ENCODE results near the gene MAGI2.

The MAGI2 gene

DNA sequence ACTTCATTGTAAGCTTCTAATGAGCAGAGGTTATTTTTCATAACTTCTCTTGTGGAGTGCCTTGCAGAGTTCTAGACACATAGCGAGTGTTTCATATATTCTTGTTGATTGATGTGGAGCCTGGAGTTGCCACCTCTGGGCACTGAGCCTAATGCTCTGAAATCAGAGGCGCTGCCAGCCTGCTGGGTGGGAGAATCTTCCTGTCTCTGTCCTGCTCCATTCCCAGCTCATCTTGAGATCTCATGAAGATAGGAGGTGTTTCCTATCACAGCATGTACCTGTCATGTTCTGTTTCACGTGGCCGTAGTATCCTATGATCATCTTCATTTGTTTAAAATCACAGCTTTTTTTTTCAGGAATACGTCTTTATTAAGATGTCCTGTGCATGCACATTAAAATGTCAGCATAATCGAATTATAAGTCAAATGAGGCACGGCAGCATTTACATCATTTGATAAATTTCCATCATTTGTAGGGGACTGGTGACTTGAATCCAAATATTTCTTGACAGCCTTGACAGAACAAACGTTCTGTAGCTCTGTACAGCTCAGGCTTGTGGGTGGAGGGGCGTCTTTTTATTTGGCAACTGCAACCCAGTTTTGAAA, 1261.9 kb downstream of the MAGI2 start:
- DNase-seq, result no peak

DNA sequence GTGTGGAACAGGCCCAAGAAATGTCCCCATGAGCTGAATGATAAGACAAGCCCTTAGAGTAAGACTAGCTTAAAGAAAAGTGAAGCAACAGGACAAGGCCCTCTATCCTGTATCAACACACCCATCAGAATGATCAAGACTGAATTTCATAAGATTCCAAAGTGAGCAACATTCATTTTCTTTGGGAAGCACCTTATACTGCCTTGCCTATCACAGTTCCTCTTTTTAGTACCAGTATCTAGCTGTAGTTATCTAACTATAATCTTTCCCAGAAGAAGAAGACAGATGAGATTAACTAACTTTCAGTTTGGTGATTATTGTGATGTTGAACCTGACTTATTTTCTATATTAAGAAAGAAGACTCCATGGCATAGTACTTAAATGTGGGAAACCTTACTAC, 1263.7 kb downstream of the MAGI2 start:
- no peak for DNase-seq

DNA sequence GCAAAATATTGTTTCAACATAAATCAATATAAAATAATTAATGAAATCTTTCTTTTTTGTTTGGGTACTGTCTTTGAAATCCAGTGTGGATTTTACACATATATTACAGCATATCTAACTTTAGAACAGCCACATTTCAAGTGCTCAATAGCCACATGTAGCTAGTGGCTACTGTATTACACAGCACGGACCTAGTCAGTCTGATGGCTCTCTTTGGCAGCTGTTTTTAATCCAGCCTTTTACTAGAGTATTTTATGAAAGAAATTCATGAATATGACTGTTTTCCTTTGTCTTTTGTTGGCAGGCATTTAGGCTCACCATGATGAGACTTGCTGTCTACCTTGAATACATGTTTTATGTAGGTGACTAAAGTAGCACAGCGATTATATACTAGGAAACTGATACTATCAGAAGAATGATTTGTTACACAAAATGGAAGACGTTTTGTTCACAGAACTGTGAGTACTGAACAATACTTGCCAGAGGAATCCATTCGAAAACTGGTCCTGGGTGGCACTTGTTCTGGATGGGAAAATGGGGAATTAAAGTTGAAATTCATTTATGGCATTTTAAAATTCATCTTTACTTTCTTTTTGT, 1268.2 kb downstream of the MAGI2 start:
- no peak for DNase-seq

DNA sequence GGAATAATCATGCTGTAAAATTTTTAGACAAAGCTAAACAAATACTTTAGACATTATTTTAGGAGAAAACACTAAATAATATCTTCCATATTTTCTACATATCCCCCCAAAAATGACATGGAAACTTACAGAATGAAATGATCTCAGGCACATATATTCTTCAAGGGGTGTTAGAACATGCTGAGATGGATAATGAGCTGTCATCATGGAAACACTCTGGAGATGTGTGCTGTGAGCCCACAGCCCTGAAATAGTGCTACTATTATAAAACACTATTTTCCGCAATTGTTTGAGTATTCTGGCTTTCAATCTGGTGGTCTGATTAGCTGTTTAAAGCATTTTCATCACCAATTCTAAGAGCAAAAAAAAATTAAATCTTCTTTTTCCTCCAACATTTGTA, 1269.2 kb downstream of the MAGI2 start:
- no peak for DNase-seq

DNA sequence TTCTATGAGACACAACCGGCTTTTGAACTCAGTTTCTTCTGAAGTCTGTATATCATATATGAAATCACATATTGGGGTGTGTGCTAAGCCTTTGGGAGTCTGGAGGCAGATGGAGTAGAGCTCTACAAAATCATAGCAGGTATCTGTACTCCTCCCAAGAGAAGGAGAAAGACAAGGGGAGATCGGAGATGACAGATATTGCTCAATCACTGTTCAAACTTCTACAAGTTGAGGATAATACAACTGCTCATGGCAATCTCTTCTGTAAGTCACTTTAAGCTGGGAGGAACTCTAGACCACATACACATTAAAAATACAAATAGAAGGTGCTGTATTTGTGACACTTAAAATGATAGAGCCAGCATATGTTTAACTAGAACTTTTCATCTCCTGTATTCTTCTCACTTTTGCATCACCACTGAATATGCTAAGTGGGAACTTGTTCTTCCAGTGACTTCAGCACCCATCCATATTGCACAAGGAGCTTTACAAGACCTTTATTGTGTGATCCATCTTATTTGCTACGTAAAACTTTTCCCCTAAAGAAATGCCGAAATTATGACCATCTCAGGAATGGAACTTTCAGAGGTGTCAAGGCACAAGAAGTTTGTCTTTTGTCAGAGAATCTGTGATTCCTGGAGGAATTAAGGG, 1273.5 kb downstream of the MAGI2 start:
- no peak for DNase-seq

DNA sequence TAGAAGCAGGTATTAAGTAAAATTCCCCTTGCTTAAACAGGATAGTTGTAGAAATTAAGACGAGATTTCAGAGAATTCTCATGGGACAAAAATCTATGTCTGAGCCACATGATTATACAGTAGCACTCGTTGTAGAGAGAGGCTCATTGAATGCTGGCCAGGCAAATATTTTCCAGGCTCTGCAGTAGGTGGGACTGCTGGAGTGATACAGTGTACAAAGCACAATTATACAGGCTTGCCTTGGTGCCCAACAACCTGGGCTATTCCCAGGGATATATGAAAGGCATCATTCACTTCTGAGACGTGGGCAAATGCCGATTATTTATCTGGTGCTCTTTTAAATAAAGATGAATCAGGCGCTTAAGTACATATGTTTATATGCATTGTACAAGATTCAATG, 1274.3 kb downstream of the MAGI2 start:
- DNase-seq, result no peak

DNA sequence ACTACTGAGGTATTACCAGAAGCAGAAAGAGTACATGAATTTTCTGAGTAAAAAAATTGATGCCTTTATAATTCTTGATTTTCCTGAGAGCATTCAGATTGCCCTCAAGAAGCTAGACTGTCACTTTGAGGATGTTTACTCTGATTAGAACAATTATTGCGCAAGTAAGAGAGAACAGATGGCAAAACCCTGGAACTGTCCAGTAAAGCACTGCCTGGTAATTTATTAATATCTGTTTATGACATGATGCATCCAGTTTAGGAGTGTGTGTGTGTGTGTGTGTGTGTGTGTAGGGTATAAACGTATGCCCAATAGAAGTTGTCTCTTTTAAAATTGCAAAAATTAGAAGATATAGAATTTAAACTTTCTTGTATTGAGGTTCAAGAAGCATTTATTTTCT, 1275.1 kb downstream of the MAGI2 start:
- DNase-seq, result no peak

DNA sequence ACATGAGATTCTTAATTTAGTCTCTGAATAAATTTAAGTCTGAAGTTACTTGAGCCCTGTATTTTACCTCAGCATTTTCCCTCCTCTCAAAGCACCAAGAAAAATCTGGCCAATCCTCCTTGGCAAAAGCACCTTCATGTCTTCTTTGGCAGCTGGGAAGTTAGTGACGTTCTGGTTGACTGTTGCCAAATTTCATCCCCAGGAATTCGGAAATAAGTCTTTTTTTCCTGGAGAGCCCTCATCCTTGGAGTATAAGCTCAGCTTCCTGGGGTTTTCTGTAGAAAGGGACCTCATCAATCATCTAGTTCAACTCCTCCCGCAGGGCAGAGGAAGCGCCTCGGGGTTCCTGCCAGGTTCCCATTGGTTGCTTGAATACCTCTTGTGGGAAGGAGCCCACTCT, 1277.3 kb downstream of the MAGI2 start:
- no peak for DNase-seq

DNA sequence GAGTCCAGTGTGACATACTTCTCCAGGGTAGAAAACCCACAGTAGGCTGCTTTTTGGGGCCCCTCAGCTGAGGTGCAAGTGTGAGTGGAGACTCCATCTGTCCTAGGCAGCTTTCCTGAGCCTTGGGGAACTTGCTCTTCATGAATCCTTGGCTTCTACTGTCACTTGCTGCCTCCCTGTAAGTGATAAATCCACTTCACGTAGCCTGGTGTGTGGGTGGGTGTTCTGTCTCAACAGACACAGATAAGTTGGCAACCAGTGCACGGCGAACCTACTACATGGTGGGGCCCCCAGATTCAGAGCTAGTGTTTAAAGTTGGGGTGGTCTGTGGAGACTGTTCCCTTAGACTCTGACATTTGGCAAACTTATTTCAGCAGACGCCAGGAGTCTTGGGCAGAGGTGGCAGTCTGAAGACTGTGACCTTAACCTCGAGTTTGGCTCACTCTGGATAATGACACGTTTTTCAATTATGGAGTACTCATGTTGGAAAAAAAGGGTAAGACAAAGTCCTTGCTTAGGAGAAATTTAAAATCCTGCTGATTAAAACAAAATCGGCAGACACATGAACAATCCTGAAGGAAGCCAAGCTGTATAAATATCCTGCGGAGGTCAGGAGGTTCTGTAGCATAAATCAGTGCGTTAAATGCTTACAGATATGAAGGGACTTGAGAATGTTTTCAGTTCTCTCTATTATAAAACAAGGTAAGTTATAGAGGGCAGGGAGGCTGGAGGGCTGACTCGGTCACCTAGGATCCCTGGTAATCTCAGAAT, 1278.0 kb downstream of the MAGI2 start:
- DNase-seq, result no peak

DNA sequence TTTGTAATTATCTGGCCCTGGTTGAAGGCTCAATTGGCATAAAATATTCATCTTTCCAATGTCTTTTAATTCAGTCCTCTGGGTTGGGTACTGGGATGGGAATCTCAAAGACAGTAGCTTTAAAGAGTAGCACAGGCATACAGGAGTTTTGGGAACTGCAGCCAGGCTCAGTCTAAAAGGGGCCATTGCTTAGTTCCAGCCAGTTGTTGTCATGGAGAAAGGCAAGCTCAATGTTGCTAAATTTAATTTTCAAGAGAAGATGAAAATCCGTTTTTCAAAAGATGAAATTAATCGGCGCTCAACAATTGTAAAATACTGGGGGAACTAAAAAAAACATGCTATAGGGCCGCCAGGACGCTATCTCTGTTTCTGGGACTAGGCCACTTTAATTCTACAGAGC, 1279.8 kb downstream of the MAGI2 start:
- DNase-seq, result no peak

DNA sequence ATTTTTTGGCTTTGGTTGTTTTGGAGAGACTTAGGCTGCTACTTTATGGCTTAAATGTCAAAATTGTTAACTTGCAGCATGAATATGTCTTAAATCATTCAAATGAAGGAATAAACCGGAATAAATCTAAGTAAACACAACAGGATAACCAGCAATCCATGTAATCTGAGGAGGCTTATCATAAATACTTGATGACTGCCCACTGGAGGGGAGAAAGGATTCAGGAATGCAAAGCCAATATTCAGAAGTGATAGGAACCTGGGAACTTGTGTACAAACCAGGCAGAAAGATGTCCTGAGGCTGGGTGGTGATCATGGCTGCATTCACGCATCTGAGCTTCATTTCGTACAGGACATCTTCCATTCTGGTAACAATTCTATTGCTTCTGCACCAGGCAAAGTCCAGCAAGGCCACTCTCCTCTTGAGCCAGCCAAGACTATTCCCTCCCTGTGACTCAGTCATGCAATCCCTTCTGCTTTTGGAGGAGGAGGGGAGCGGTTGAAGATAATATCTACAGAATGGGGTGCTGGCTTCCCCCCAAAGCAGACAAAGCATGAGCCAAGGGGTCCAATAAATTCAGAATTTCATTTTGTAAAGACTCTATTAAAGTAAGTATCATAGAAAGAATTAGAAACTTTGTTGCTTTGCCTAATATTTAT, 1280.4 kb downstream of the MAGI2 start:
- no peak for DNase-seq

DNA sequence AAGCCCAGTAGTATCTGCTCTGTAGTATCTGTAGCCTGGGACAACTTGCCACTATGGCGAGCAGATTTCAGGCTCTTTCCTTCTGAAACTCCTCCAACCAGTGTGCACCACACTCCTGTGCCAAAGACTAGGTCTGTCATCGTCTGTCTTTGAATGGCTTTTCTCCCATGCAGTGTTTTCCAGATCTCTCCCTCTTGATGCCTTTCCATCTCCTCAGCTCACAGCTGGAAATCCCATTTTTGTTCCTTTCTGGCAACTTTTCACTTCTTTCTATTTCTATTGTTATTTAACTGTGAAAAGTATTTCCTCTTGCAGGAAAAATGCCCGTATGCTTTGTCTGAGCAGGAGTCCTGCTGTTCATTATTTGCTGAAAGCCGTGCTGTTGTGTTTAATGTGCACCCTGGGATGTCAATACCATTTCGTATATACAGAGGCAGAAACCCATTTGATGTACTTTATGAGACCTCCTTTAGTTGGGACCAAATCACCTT, 1281.2 kb downstream of the MAGI2 start:
- peak; percentile 39 for DNase-seq

DNA sequence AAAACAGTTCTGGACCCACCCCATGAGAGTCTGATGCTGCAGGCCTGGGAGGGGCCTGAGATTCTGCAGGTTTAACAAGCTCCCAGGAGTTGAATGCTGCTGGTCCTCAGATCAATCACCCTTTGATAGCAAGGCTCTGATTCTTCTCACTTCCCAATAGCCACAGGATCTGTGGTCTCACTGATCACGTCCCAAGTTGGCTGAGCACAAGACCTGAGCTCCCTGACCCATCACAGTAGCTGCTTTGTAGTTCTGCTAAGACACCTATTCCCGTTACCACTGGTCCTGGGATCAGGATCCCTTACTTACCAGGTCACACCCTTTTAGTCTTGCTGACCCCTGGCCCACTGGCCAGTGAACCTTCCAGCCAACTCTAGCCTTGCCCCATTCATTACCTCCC, 1282.1 kb downstream of the MAGI2 start:
- no peak for DNase-seq

DNA sequence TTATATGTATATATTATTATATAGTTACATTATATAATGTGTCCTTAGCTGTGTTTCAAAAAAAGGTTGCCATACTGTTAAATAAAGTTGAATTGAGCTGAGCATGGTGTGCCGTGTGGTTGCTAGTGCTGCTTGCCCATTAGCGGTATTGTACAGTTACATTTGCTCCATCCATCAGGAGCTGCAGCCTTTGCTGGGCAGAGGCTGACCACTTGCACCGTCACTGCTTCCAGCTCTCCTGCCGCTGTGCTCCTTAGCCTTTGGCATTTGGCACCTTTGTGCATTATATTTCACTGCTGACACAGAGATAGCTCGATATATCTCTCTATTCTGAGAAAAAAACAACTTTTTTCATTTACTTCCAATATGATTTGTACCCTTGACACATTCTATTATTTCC, 1282.7 kb downstream of the MAGI2 start:
- no peak for DNase-seq

DNA sequence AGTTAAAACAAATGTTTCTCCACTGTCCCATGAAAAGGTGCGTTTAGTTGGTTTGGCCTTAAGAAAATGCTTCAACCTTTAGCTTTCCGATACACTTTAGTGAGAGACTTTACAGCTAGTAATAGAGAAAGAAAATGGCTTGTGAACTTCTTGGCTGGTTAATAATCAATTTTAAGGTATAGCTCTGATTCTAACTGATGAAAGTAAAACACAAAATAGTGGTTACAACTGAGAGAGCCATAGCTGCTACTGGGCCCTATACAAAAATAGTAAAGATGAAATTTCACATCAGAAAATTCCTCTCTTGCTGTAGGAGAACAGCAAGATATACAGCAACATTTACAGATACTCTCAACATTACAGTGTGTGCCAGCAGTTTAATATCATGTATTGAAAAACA, 1283.5 kb downstream of the MAGI2 start:
- no peak for DNase-seq

DNA sequence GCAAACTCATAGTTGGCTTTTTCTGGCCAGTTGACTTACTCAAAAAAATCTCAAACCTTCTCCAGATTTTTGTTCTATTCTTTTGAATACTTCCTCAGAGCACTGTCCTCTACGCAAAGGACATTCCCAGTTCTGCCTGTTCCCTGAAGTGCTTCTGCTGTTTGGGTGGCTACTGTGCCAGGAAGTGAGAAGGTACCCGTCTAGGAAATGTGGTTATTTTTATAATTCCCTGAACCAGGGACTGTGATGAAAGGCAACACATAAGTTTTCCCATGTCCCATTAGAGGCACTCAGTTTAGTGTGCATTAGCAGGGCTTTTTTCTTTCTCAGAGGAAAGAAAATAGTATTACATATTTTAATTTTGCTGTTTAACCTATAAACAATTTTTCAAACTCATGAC, 1284.6 kb downstream of the MAGI2 start:
- no peak for DNase-seq

DNA sequence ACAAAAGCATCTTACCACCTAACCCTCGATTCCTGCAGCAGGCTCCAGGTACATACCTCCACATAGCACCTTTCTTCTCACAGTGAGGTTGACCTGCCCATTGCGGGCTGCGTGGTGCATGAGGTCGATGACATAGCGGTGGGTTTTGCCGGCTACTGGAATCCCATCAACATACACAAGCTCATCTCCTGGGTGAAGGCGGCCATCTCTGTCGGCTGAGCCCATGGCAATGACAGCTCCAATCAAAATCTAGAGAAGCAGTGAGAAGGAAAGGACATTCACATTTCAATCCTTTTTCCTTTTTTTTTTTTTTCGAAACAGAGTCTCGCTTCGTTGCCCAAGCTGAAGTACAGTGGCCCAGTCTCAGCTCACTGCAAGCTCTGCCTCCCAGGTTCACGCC, 1285.6 kb downstream of the MAGI2 start:
- DNase-seq, result no peak

DNA sequence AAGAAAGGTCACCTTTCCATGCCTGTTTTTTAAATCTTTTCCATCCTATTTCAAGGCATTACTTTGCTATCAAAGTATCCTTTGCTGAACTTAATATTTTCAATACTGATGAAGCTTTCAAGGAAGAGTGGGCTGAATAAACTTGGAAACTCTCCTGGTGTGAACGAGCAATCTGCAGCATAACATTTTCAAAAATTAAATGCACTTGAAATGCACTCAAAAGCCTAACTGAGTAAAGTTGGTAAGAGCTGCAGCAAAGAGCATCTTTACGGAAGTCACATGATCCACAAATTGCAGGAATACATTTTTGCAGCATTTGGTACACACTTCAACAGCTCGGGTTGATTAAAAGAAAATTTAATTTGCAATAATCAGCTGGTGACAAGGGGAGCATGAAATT, 1287.6 kb downstream of the MAGI2 start:
- no peak for DNase-seq

DNA sequence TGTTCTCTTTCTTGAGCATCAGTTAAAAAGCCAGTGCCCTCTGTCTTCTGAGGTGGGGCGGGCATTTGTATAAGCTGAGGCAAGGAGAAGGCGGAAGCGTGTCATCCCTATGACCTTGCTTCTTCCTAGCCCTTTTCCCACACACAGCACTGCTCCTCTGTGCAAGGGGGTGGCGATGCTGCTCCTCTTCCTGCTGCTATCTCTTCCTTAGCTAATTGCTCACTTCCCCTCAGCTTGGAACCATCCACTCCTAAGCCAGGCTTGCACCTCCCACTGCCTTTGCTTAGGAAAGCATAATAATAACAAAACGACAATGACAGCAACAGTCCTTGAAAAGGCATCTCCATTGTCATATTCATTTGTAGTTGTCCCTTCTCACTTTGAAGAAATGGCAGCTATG, 1288.0 kb downstream of the MAGI2 start:
- DNase-seq, result no peak

DNA sequence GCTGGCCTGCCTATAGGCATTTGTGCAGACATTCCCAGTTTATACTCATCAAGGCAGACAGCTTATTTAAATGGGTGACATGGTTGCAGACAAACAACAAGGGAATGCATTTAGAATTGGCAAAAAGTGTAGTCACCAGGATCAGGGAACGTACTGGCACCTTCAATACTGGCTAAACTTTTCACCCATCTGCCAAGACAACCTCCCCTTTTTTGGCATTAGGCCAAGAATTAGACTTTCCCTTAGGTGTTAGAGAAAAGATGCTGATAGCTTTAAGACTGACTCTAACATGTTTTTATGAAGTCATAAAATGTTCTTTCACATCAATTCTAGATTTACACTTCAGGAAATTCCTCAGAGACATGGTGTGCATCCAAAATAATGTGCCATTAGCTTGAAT, 1289.0 kb downstream of the MAGI2 start:
- no peak for DNase-seq

DNA sequence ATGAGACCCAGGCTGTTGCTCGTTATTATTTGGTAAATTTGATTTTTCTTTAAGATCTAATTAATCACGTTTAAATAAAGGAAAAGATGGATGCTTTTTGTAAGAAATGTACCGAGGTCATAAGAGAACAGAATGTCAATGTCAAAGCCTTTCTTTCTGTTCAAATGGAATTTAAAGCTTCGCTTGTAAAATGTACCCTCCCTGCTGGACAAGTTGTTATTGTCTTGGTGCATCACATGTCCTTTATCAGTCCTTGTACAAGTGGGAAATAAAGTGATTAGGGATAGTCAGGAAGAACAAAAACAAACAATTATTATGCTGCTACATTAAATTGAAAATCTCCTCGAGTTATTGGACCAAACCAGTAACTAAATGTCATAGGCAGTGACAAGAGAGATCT, 1291.7 kb downstream of the MAGI2 start:
- no peak for DNase-seq

DNA sequence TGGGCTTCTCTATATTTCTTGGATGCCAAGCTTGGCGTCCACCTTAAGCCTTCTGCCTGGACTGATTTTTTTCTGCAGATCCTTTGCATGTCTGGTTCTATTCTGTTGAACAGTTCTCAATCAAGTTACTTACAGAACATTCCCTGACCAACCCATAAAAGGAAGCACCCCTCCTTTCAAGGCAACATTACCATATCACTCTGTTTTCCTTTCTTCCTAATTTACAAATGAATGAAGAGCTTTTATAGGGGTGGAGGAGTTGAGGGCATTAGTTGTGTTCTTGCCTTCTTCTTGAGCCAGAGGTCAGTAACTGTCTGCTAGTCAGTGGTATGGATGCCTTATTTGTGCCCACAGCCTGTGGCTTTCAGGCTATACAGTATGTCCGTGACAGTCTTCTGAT, 1293.9 kb downstream of the MAGI2 start:
- DNase-seq, result no peak

DNA sequence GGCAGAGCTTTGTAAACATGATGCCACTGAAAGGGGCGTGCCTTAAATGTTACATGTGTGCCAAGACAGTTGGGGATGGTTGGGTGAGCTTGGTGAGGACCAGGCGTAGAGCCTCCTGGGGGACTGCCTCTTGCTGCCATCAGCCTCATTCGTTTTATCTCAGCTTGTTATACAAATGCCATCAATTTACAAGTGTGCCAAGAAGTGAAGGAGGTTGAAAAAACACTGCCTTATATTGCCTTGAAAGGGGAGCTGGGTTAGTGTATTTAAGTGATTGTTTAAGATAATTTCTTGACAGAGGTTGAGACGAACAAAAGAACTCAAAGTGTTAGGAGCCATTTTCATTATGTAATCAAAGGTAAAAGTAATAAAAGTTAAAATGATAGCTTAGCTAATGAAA, 1300.2 kb downstream of the MAGI2 start:
- DNase-seq, result no peak
